HG02884 (cell line): Measurements from ENCODE around the gene IFTAP.
"Not testable (repeated sequence)": the region's sequence is repeated elsewhere in the genome, so short reads cannot be mapped to it uniquely, and the experiment has no call there.

Experiments used
- ATAC-seq: cut with Tn5 transposase; IDR thresholded peaks from one replicate; pipeline ENCODE4 v1.9.1; 2021; ENCODE audit warnings: mild to moderate bottlenecking, moderate library complexity; ENCODE audit not compliant: unreplicated experiment

Gene IFTAP

DNA sequence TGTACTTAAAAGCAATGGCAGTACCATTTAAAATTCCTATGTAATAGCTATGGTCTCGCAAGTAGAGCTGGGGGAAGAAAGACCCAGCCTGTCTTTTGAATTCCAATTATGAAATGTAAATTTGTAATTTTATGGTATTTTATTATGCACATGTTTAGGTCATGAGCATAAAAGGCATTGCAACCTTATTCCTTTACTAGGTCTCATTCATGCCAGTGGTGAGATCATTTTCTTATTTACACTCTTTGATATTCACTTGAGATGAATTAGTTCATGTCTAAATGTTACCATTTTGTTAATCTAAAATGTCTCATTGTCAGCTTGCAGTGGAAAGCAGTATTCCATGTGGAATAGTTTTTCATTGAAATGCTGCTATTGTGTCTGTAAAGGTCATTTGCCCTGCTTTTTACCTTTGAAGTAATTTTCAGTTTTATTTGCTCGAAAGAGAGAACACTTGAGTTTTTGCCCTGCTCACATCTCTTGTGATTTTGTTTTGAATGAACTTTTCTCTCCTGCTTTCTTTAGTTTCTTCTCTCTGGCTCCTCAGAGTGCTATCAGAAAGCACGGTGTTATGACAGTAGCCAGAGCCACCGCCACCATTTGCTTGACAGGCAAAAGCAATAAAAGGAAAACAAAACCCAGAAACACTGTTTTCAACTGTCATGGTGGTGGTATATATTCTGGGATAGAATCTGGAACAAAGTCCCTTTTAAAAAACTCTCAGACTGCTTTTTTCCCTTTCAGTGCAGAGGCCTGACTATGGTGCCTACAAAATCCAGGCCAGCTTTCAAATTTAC, 41.0 kb downstream of the IFTAP start:
- ATAC-seq: no peak

- ATAC-seq: no peak
Measured at GRCh38 chr11:36638556-36638955, 44.3 kb downstream of the IFTAP start.

GRCh38 chr11:36657610-36658267, 63.4 kb downstream of the IFTAP start:
- no peak for ATAC-seq

GRCh38 chr11:36661359-36661758, 67.1 kb downstream of the IFTAP start:
- not testable (repeated sequence) for ATAC-seq

- ATAC-seq: no peak
Measured at GRCh38 chr11:36672815-36673450, 78.6 kb downstream of the IFTAP start.

DNA sequence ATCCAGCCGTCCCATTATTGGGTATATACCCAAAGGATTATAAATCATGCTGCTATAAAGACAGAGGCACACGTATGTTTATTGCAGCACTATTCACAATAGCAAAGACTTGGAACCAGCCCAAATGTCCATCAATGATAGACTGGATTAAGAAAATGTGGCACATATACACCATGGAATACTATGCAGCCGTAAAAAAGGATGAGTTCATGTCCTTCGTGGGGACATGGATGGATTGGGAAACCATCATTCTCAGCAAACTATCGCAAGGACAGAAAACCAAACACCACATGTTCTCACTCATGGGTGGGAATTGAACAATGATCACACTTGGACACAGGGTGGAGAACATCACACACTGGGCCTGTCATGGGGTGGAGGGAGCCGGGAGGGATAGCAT, 85.2 kb downstream of the IFTAP start:
- ATAC-seq: not testable (repeated sequence)

GRCh38 chr11:36683818-36684217, 89.5 kb downstream of the IFTAP start:
- no peak for ATAC-seq

DNA sequence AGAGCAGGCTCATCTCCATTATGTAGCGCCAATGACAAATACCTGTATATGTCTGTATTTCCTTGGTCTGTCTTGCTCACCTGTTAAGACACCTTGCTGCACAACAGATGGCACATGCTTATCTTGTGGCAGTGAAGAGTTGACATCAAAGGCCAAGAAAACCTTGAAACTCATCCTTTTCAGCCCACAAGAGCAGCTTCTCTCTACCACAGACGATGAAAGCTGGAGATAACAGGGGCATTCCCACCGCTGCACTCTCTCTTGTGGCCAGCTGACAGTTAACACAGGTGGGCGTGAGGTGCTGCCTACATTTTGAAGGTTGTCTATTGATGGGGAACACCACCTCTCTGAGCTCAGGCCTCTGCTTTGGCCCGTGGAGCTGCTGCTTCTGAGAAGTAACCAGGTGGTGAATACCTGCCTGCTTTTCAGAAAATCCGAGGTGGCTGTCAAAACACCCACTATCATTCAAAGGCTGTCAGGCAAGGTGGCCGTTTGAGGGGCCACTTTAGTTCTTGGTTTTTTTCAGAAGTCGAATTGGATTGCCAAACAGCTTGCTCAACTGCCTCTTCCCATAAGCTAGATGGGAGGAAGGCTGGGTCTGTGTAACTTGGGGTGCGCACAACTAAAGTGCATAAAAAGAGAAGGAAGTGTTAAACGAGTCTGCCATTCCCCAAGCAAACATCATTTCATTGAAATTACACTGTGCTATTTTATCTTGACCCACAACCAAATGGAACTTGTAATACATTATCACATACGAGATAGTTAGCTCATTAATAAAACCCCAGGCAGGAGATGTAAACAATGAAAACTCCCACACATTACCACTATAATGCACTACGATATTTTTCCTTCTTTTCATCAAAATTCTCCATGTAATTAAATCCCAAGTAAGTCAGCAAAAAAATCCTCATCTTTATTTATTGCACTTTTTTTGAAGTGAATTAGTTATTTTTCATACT, 90.8 kb downstream of the IFTAP start:
- peak; percentile 89 for ATAC-seq

DNA sequence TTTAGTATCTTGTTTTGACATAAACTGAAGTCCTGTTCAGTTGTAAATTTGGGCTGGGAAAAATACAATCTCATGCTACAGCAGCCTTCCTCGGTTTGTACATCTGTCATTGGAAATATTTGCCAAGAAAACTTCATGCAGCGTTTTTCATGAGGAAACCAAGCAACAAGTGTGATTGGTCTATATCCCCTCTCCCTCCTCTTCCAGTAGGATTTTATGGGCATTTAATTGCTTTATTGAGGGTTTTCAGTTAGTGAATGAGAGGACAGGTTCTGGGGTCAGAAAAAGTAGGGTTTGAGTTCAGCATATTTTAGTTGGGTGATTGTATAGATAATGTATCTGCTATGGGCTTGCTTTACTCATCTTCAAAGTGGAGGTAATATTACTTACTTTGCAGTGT, 93.8 kb downstream of the IFTAP start:
- no peak for ATAC-seq

- ATAC-seq: no peak
Measured at GRCh38 chr11:36688571-36689291, 94.4 kb downstream of the IFTAP start.

GRCh38 chr11:36689442-36689841, 95.1 kb downstream of the IFTAP start:
- ATAC-seq: no peak

DNA sequence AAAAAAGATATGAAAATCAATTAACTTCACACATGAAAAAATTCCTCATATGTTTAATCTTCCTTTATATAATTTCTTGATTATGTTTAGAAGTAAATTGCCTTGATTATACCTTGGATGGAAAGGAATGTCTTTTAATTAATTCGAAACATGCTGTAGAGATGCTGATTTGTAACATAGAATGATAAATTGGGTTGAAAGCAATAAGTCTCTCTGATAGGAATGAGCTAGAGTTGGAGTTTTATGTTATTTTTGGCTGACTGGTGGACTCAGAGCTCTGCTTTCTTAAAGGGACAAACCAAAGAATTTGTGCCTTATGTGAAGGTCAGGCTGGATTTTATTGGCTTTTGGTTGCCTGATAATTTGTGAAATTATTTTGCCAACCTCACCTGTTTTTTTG, 98.4 kb downstream of the IFTAP start:
- ATAC-seq: no peak

- no peak for ATAC-seq
Measured at GRCh38 chr11:36693139-36693843, 99.0 kb downstream of the IFTAP start.

DNA sequence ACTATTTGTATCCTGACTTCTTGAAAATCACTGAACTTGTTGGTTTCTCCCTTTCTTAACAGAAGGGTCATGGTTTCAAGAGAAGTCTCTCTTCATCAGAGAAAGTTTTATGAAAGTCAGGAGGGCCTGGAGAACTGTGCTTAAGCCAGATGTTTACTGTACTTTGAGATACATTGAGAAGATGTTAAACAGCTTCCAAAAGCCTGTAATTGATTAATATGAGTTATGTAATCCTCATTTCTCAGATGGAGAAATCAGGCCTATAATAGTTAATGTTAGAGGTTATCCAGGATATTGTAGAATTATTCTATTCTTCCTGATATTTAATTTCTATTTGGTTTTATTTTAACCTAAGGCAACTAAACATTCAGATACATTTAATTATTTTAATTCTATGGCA, 100.8 kb downstream of the IFTAP start:
- ATAC-seq: no peak

DNA sequence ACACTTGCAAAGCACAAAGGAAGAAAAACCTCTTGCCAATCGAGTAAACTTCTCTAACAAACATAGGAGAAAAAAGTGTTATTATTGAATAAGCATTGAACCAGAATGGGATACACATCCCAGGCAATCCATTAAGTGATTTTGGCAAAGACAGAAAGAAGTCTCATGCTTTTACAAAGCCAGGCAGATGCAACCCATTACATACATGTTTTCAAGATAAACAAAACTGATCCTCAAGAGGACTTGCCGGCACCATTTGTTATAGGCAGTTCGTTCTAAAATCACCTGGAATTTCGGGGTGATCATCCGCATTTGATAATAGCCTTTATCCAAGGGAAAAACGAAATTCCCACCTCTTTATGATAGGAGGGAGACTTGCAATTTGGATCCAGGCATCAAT, 101.3 kb downstream of the IFTAP start:
- ATAC-seq: no peak

- no peak for ATAC-seq
Measured at GRCh38 chr11:36696550-36696949, 102.2 kb downstream of the IFTAP start.

DNA sequence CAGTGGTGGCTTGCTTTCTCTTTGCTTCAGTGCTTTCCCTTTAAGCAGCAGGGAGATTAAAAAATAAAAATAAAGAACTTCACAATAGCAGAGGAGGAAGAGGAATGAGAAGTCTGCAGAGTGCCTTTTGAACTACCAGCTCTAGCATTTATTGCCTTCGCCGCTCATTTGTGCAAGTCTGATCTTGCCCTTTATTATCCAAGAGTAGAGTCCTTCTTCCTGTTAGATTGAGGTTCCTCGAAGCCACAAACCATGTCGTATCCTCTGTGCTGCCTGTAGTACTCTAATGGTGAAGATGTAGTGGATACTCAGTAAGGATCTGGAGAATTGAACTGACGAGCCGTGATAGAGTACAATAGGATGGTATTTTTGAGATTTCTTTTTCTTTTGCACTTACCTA, 105.0 kb downstream of the IFTAP start:
- ATAC-seq: no peak

GRCh38 chr11:36700246-36700645, 105.9 kb downstream of the IFTAP start:
- no peak for ATAC-seq

DNA sequence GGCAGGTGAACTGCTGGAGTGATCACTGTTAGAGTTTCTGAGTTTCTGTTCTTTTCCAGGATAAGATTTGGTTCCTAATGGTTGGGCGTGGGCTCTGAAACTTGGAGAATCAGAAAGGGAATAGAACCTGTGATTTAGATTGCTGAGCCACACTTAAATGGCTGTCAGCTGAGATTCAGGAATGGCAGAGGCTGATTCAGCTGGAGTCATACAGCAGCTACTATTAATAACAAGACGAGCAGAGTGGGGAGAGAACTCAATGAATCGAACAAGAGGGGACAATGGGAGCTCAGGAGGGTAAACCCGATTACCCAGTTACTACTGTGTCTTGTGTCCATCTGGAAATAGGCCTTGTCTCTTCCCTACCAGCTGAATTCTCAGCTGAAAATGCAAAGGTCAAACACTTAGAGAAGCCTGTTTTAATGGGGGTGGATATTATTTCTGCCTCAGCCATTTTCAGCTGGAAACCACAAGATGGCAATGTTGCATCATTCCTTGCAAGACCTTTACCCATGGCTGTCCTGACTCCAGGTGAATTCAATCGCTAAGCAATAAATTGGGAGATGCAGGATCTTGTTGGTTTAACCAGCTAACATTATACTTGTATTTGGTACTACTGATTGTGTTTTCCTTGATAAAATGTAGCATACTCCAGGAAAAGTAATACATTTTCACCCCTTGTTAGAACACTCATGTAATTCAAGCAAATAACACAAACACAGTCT, 108.2 kb downstream of the IFTAP start:
- peak; percentile 73 for ATAC-seq
